TTC549 (cell line): ENCODE measurements around the gene KCNIP1.

Experiments
- FAIRE-seq: peaks from 2 replicates; lab custom pipeline; 2012; peaks lifted over from hg19 to GRCh38; lab: Jason Lieb, UNC

KCNIP1 gene

DNA sequence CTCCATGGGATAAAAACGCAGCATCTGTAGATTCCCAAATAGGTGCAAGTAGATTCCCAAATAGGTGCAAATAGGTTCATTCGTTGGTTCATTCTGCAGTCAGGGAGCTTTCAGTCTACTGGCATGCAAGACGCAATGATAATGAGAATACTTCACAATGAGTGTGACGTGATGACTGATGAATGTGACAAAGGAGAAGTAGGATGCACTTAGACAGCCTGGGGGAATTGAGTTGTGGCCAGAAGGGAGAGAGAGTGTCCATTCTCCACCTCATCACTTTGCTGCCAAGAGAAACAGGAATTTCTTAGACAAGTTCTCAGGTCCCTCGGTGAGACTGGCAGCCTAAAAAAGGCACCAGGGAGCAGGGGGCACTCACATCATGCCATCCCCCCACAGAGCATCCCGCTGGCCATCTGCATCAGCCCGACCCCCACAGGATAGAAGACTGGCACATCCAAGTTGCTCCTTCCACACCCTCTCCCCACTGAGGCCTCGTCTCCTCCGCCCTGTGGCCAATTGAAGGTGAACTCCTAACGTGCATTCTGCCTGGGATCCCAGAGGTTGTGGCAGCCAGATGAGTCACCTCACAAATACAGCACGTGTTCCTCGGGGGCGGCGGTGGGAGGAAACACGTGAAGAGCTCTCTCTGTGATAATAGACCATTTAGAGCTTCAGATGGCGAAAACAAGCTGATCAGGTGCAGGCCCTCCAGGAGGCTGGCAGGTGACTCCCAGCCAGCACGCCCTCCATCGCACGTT lies 19.9 kb upstream of the KCNIP1 start:
- no peak for FAIRE-seq

DNA sequence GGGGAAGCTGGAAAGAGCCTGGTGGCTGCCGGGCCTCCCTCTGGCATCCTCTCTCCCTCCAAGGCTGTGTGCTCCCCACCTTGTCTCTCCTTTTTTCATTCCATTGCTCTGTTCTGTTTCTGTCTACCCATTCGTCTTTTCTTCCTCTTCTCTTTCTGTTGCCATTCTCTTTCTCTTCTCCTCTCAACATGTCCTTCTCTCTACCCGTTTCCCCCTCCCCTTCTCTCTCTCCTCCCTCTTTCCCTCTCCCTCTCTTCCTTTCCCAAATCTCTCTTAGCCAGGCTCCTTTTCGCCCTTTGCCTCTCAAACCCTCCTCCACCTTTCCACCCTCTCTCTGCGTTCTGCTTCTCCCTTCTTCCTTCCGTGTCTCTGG lies 19.4 kb upstream of the KCNIP1 start:
- no peak for FAIRE-seq

DNA sequence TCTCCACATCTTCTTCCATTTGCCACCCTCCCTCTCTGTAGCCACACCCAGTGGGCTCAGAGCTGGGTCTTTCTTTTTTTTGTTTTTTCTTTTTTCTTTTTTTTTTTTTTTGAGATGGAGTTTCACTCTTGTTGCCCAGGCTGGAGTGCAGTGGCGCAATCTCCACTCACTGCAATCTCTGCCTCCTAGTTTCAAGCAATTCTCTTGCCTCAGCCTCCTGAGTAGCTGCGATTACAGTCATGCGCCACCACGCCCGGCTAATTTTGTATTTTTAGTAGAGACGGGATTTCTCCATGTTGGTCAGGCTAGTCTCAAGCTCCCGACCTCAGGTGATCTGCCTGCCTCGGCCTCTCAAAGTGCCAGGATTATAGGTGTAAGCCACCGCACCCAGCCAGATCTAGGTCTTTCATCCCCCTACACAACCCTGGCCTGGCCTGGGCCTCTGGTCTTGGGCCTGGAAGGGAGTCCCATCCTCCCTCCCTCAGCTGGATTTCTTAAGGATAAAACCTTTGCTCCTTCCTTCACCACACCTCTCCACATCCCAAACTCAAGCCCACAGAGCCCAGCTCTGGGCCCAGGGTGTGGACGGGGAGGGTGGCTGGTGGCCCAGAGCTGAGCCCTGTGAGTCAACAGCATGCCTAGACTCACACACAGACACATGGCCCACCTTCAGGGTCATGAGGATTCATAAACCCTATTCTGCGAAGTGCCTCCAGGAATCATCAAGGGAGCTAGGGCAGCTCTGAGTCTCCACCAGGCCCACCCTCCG lies 18.8 kb upstream of the KCNIP1 start:
- FAIRE-seq = no peak

DNA sequence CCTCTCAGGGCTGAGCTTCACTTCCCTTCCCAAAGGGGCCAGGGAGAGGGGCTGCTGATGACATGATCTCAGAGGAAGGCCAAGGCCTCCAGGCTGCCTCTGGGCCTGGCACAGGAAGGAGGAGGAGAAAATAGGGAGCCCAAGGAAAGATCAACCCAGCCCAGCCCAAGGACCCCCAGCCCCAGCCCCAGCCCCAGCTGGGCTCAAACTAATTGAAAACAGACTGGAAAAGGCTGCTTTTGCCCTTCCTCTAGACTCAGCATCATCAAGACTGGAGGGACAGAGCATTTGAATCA lies 18.3 kb upstream of the KCNIP1 start:
- FAIRE-seq = no peak

GRCh38 chr5:170486371-170486770 lies 17.4 kb upstream of the KCNIP1 start:
- no peak for FAIRE-seq

DNA sequence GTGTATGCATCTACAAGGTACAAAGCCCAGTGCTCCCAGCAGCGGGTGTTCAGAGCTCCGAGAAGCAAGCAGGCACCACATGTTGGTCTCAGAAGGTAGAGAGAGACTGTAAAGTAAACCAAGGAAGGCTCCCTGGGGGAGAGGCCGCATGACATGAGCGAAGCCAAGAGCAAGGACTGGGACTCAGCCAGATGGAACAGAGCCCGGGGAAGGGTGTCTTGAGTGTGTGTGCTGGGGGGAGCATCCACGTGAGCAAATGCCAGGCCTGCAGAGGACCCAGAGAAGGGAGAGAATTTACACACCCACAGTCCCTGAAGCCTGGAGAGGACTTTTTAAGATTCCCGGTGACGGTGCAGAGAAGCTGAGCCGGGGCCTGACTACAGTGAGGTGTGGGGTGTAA lies 15.2 kb upstream of the KCNIP1 start:
- no peak for FAIRE-seq

- no peak for FAIRE-seq
These were observed 14.6 kb upstream of the KCNIP1 start for GRCh38 chr5:170489199-170489598.

- FAIRE-seq = no peak
These were observed 13.4 kb upstream of the KCNIP1 start for GRCh38 chr5:170490381-170490780.

- FAIRE-seq = no peak
These were observed 12.3 kb upstream of the KCNIP1 start for GRCh38 chr5:170491479-170491878.

DNA sequence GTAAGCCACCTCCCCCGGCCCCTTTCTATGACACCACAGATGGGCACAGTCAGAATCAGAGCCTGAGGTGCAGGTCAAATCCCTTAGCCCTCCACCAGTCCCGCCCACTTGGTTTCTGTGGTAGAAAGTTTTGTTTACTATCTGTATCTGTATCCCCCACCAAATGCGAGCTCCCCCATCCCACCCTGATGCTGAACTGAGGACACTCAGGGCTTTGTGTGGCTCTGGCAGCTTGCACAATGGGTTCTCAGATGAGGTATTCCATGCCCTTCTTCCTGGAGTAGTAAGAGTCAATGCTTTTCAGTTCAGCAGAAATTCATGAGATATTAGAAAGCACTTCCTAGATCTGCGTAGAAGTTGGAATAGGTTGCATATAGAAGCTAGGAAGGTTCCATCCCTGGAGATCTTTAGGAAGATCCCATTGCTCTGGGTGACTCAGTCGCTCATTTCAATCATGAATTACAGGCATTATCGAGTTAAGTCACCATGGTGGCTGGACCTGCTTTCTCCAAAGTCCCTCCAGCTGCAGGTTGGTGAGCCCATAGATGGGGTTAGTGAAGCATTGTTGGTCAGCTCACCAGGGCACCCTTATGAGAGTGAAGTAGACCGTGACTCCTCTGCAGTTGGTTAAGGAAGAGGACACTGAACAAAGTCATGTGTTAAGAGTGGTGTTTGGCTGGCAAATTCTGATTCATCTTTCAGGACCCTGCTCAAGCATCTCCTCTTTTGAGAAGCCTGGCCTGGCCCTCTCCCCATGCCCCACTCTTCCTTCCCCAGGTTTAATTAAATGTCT lies 10.6 kb upstream of the KCNIP1 start:
- no peak for FAIRE-seq

DNA sequence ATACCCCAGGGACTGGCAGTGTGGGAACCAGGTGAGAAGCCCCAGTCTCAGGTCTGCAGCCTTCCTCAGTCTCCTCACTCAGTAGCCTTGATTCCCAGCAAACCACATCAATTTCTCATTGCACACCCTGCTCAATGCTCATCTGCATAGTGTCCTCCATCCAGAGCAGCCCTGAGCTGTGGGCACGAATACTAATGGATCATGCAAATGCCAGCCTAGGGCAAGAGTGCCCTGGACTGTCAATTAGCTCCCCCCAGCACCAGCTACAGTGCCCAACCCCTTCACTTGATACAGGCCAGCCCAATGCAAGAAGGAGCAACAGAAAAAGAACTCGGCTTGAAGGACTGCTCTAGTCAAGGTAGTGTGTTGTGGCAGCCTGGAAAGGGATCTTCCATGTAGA lies 9.8 kb upstream of the KCNIP1 start:
- FAIRE-seq = no peak

GRCh38 chr5:170495825-170496661 lies 7.8 kb upstream of the KCNIP1 start:
- no peak for FAIRE-seq

DNA sequence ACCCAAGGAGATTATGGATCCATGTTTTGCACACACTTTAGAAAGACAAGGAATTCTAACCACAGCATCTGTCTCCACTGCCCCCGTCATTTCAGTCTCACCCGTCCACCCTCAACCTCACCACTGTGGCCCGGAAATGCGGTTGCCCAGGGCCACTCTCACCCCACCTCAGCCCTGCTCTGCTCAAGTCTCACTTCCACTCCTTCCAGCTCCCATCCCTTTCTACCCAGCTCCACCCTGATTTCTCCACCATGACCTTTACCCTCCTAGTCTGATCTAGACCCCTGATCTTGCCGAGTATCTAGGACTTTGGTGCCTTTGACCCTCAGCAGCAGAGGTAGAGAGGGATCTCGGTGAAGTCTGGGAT lies 7.2 kb upstream of the KCNIP1 start:
- no peak for FAIRE-seq

- no peak for FAIRE-seq
These were observed 6.3 kb upstream of the KCNIP1 start for GRCh38 chr5:170497311-170498038.

DNA sequence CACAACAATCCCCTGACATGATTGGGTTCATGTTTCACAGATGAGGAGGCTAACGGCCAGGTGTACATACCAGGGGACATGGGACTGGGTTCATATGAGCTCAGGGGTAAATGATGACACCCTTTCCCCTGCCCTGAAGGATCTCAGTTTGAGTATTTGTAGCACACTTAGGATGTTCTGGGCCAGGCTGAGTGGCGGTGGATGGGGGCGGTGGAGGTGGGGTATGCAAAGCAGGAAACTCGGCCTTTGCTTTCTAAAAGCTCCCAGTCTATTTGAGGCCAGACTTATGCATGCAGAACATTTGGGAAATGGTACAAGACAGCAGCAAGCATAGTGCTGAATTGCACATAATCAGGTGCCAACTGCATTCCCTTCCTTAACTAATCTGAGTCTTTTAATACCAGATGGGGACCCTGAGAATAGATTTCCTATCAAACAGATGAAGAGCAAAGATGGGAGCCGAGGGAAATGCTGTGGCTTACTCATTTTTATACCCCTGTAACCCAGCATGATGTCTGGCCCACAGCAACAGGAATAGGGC lies 4.9 kb upstream of the KCNIP1 start:
- no peak for FAIRE-seq

DNA sequence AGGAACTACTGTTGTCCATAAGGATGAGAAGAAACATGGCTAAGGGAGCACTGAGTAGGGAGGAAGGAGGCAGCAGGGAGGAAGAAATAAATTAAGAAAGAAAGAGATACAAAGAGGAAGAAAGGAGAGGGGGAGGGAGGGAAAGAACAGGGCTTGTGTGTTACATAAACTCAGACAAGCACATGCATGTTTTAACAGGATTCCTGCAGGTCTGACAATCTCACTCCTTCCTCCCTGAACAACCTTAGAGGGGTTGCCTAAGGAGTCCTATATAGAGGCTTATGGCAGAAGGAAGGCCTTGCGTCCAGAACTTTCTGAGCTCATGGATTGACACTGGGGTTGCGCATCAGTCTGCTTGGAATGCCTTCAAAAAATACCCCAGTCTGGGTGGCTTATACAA lies 4.2 kb upstream of the KCNIP1 start:
- no peak for FAIRE-seq

DNA sequence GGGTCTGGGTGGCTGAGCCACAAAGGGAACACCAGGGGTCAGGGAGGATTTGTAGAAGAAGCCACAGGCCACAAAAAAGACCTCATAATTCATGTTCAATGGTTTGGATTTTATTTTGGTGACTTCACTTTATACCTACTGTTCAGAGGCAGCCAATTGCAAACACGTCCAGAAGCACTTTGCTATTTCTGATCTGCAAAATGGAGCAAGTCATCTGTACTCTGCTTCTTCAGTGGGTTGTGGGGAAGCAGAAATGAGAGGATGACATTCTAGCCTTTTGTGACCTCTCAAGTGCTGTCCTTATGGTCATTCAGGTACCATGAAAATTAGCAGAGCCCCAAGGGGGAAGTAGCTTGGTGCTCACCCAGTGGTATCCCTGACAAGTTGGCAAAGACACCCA lies 2.5 kb upstream of the KCNIP1 start:
- FAIRE-seq = no peak

DNA sequence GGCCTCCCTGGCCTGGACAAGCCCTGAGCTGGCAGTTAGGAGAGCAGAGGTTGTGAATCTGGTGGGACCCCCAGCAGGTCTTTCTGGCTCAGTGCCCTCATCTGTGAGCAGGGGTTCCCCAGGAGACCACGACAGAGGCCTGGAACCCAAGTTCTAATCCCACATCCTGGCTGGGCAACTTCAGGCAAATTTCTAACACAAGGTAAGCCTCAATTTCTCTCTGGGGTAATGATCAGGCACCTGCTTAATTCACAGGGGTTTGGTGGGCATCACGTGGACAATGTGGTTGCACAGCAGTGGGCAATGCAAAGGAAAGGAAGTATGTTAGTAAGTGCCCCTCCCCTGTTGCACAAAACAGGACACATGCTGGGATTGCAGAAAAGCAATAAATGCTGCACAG lies 1.9 kb upstream of the KCNIP1 start:
- no peak for FAIRE-seq

DNA sequence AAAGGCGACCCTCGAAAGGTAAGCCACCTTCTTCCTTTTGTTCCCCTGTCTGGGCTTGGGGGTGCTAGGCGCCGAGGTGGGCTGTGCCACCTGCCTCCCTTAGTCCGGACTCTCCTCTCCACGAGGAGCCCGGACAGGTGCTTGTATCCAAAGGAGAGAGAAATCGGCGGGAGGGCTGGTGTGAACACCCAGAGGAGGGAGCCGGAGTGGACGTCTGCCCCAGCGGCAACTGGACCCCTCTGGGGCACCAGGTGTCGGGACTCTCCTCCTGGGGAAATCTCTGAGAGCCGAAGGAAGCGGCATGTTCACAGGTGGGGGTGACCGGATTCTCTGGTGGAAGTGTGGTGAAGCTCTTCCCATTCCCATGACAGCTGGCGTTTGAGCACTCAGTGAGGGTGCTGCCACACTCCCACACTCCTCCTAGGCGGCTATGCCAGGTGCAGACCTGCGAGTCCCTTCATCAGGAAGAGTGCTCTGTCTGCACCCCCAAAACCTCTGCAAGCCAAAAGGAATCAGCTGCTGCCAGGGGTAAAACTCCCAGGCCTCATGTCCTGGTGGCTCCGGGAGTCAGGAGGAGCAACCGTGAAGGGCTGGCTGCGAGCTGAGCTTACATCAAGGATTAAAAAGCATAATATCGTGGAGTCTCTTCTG lies 921 bp downstream of the KCNIP1 start:
- no peak for FAIRE-seq

GRCh38 chr5:170508036-170508435 lies 4.2 kb downstream of the KCNIP1 start:
- no peak for FAIRE-seq
